Thyroid gland (tissue), 4 donors: Measurements from ENCODE around the gene CD1C. TPM values are rescaled to one million over a fixed set of nuclear protein-coding genes. Genes with fewer than 3 reads are reported as not detected.

Experiments
- DNase-seq, 2 donors: peaks; one replicate each; pipeline ENCODE4 v3.0.0-alpha.2; 2019
- H3K27ac ChIP-seq, 3 donors: fragments of 200-600 bp; sonication (generic); 1 replicate in 2 of 3; 2 replicates in 1 of 3; pipeline ENCODE4 v1.5.1; 2016 to 2019; ENCODE audit warnings: mild to moderate bottlenecking in 1 of 3, moderate library complexity in 1 of 3
- H3K27me3 ChIP-seq: fragments of 200-600 bp; sonication (generic); one replicate; pipeline ENCODE4 v1.5.1; 2019
- H3K36me3 ChIP-seq, 2 donors: fragments of 200-600 bp; sonication (generic); one replicate each; pipeline ENCODE4 v1.5.1; 2016 to 2019
- H3K4me1 ChIP-seq, 2 donors: fragments of 200-600 bp; sonication (generic); one replicate each; pipeline ENCODE4 v1.5.1; 2017 to 2019
- H3K4me3 ChIP-seq, 3 donors: fragments of 200-600 bp; sonication (generic); replicated peaks in 1 of 3; 1 replicate in 2 of 3; 2 replicates in 1 of 3; pipeline ENCODE4 v1.5.1; 2016; ENCODE audit warnings: mild to moderate bottlenecking in 1 of 3
- H3K9me3 ChIP-seq: fragments of 200-600 bp; sonication (generic); one replicate; pipeline ENCODE4 v1.5.1; 2017
- POLR2A ChIP-seq, 2 donors: fragments of 450-650 bp; IDR thresholded peaks; one replicate each; pipeline ENCODE4 v1.6.1; 2017; ENCODE audit warnings: antibody characterized with exemption in 2 of 2, mild to moderate bottlenecking in 2 of 2, moderate library complexity in 1 of 2
- WGBS, 2 donors: methylation state at CpG; one replicate each; pipeline ENCODE4 v1.1.5; 2017; 5-methylcytosine and 5-hydroxymethylcytosine counted together
- intact Hi-C: fragments of 100-400 bp; cut with DNase I; formaldehyde crosslinking; loops from one replicate; pipeline ENCODE4 v1.15.1; 2023
- total RNA-seq, 4 donors: library from RNA; depleted of rRNA; stranded (reverse); fragments of >200 nt; gene quantifications; one replicate each; pipeline ENCODE4 v1.2.3, GENCODE V29; 2016
- TF ChIP-seq, protein P1 (sequence below), 6 experiments: fragments of 200-600 bp in 3 of 6; fragments of 450-650 bp in 3 of 6; sonication (generic) in 3 of 6; IDR thresholded peaks; one replicate each; pipeline ENCODE4 v1.5.1; 2016 to 2019; ENCODE audit warnings: antibody characterized with exemption in 6 of 6, mild to moderate bottlenecking in 2 of 6, inconsistent platforms in 1 of 6, moderate library complexity in 1 of 6

The CD1C gene
- total RNA-seq, 4 donors from 2014 or later, result not detected

- Histone ChIP-seq H3K9me3 (no peaks in the 10 kb centered on the region), H3K27ac (no peak overlapping the region), H3K4me1 (no peaks in the 10 kb centered on the region), H3K36me3 (no peaks in the 10 kb centered on the region), H3K27me3 (no peaks in the 10 kb centered on the region), H3K4me3 (no peak overlapping the region)
- TF ChIP-seq, protein P1, sequence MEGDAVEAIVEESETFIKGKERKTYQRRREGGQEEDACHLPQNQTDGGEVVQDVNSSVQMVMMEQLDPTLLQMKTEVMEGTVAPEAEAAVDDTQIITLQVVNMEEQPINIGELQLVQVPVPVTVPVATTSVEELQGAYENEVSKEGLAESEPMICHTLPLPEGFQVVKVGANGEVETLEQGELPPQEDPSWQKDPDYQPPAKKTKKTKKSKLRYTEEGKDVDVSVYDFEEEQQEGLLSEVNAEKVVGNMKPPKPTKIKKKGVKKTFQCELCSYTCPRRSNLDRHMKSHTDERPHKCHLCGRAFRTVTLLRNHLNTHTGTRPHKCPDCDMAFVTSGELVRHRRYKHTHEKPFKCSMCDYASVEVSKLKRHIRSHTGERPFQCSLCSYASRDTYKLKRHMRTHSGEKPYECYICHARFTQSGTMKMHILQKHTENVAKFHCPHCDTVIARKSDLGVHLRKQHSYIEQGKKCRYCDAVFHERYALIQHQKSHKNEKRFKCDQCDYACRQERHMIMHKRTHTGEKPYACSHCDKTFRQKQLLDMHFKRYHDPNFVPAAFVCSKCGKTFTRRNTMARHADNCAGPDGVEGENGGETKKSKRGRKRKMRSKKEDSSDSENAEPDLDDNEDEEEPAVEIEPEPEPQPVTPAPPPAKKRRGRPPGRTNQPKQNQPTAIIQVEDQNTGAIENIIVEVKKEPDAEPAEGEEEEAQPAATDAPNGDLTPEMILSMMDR (IDR thresholded peaks at IDR 0.05), result no peak
- TF ChIP-seq POLR2A (IDR thresholded peaks at IDR 0.05), result no peak
- intact Hi-C loops, result no loop called here
- no peak for DNase-seq
- 86 to 89% methylated on average over 4 of the region's 4 CpGs for WGBS, 2 donors
Observed at GRCh38 chr1:158324395-158324794, 34.7 kb downstream of the CD1C start.

DNA sequence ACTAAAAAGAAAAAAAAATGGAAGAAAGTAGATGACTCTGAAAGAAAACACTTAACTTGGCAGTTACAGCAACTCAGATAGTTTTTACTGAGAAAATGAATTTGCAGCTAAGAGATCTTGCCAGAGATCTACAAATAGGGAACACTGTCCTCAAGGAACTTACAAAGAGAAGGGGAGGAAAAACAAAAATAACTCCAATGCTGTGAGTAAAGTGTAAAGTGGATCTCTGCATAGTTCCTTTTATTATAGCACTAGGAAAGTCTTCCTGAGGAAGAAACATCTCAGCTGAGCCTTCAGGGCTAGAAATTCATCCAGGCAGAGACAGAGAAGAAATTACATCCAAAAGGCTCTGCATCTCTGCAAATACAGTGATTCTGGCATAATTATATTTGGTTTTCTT lies 37.8 kb downstream of the CD1C start:
- Histone ChIP-seq H3K4me3 (no peak overlapping the region), H3K4me1 (no peaks in the 10 kb centered on the region), H3K9me3 (no peaks in the 10 kb centered on the region), H3K27me3 (no peaks in the 10 kb centered on the region), H3K27ac (no peak overlapping the region), H3K36me3 (no peaks in the 10 kb centered on the region)
- intact Hi-C loops, result no loop called here
- no peak for DNase-seq
- TF ChIP-seq POLR2A (IDR thresholded peaks at IDR 0.05), result no peak
- TF ChIP-seq, protein P1 (IDR thresholded peaks at IDR 0.05), result no peak

GRCh38 chr1:158328426-158328825 lies 38.7 kb downstream of the CD1C start:
- H3K27me3 ChIP-seq, result no peaks in the 10 kb centered on the region
- no peak for DNase-seq
- H3K36me3 ChIP-seq, result no peaks in the 10 kb centered on the region
- intact Hi-C loops, result no loop called here
- 83 to 86% methylated on average over 3 of the region's 3 CpGs for WGBS, 2 donors
- H3K4me1 ChIP-seq, result no peaks in the 10 kb centered on the region
- H3K9me3 ChIP-seq, result no peaks in the 10 kb centered on the region
- H3K27ac ChIP-seq, result no peak overlapping the region
- TF ChIP-seq, protein P1 (IDR thresholded peaks at IDR 0.05), result no peak
- TF ChIP-seq POLR2A (IDR thresholded peaks at IDR 0.05), result no peak
- no peak overlapping the region for H3K4me3 ChIP-seq

GRCh38 chr1:158329300-158329699 lies 39.6 kb downstream of the CD1C start:
- TF ChIP-seq, protein P1 (IDR thresholded peaks at IDR 0.05), result no peak
- no peak for TF ChIP-seq POLR2A (IDR thresholded peaks at IDR 0.05)
- H3K27ac ChIP-seq, result no peak overlapping the region
- H3K4me1 ChIP-seq, result no peaks in the 10 kb centered on the region
- intact Hi-C loops, result no loop called here
- 89 to 97% methylated on average over 7 of the region's 7 CpGs for WGBS, 2 donors
- H3K4me3 ChIP-seq, result no peak overlapping the region
- H3K9me3 ChIP-seq, result no peaks in the 10 kb centered on the region
- H3K27me3 ChIP-seq, result no peaks in the 10 kb centered on the region
- no peaks in the 10 kb centered on the region for H3K36me3 ChIP-seq
- no peak for DNase-seq

- no peak for TF ChIP-seq POLR2A (IDR thresholded peaks at IDR 0.05)
- TF ChIP-seq, protein P1 (IDR thresholded peaks at IDR 0.05), result no peak
- Histone ChIP-seq H3K27ac (no peak overlapping the region), H3K4me1 (no peaks in the 10 kb centered on the region), H3K36me3 (no peaks in the 10 kb centered on the region), H3K4me3 (no peak overlapping the region), H3K9me3 (no peaks in the 10 kb centered on the region), H3K27me3 (no peaks in the 10 kb centered on the region)
- intact Hi-C loops, result no loop called here
- 83 to 88% methylated on average over 3 of the region's 3 CpGs for WGBS, 2 donors
- DNase-seq, result no peak
Observed at GRCh38 chr1:158329733-158330132, 40.0 kb downstream of the CD1C start.
